Ascending aorta (tissue), 2 donors: ENCODE measurements around the gene PPARG. TPM values are rescaled to one million over a fixed set of nuclear protein-coding genes. Genes with fewer than 3 reads are reported as not detected.

Source experiments
- DNase-seq, 2 donors: peaks; one replicate each; pipeline ENCODE4 v3.0.0-alpha.2; 2019; ENCODE audit warnings: low spot score in 2 of 2
- H3K27ac ChIP-seq, 2 donors: fragments of 200-600 bp; sonication (generic); one replicate each; pipeline ENCODE4 v1.5.1; 2016 to 2017; ENCODE audit warnings: mild to moderate bottlenecking in 1 of 2
- H3K27me3 ChIP-seq: fragments of 200-600 bp; sonication (generic); one replicate; pipeline ENCODE4 v1.5.1; 2017
- H3K36me3 ChIP-seq, 2 donors: fragments of 200-600 bp; sonication (generic); one replicate each; pipeline ENCODE4 v1.5.1; 2016
- H3K4me1 ChIP-seq, 2 donors: fragments of 200-600 bp; sonication (generic); one replicate each; pipeline ENCODE4 v1.5.1; 2016 to 2017; ENCODE audit warnings: mild to moderate bottlenecking in 1 of 2
- H3K4me3 ChIP-seq, 2 donors: fragments of 200-600 bp; sonication (generic); one replicate each; pipeline ENCODE4 v1.5.1; 2016 to 2017; ENCODE audit warnings: mild to moderate bottlenecking in 1 of 2
- H3K9me3 ChIP-seq, 2 donors: fragments of 200-600 bp; sonication (generic); one replicate each; pipeline ENCODE4 v1.5.1; 2016
- intact Hi-C: fragments of 100-400 bp; cut with DNase I; formaldehyde crosslinking; loops from one replicate; pipeline ENCODE4 v1.15.1; 2023
- total RNA-seq: library from RNA; depleted of rRNA; stranded (reverse); fragments of >200 nt; gene quantifications from one replicate; pipeline ENCODE4 v1.1.0, GENCODE V29; 2016
- TF ChIP-seq, protein P1 (sequence below), 3 experiments: fragments of 200-600 bp in 2 of 3; fragments of 450-650 bp in 1 of 3; sonication (generic) in 2 of 3; IDR thresholded peaks; one replicate each; pipeline ENCODE4 v1.5.1; 2016 to 2019; ENCODE audit warnings: antibody characterized with exemption in 3 of 3, mild to moderate bottlenecking in 1 of 3, moderate library complexity in 1 of 3

PPARG gene
- total RNA-seq, 1 donor from 2014 or later = 23.5 TPM

DNA sequence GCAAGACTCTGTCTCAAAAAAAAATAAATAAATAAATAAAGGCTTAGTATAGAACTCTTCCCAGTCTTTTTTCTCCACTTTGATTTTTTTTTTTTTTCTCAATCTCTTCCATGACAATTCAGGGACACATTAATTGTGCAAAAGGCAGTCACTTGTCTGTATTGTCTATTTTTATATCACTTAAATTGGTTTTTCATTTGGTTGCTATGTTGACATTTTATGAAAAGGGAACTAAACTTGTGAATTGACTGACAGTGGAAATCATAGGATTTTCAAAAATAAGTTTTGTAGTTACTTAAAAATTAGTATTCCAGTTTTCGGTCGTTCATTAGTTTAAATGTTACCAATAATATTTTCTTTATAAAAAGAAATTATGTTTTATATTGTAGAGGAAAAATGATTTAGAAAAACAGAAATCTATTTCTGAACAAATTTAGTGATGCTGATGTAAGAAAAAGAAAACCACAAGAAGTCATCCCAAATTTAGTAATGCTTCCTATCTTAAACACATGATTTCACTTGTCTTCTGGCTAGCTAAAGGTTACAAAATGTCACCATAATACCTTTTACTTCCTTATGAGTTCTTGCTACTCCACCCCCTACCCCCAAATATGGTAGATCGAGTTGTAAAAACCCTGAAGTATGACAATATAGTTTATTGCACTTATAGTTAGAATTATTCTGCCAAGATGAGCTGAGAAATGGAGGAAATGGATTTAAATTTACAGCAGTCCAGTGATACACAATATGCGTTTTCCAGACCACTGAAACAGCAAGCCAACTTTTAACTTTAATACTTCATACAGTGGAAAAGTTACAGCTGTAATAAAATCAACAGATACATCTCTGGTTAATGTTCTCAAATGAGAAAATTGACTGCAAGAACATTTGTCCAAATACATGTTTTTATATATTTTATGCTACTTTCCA, 37.0 kb downstream of the PPARG start:
- TF ChIP-seq, protein P1, sequence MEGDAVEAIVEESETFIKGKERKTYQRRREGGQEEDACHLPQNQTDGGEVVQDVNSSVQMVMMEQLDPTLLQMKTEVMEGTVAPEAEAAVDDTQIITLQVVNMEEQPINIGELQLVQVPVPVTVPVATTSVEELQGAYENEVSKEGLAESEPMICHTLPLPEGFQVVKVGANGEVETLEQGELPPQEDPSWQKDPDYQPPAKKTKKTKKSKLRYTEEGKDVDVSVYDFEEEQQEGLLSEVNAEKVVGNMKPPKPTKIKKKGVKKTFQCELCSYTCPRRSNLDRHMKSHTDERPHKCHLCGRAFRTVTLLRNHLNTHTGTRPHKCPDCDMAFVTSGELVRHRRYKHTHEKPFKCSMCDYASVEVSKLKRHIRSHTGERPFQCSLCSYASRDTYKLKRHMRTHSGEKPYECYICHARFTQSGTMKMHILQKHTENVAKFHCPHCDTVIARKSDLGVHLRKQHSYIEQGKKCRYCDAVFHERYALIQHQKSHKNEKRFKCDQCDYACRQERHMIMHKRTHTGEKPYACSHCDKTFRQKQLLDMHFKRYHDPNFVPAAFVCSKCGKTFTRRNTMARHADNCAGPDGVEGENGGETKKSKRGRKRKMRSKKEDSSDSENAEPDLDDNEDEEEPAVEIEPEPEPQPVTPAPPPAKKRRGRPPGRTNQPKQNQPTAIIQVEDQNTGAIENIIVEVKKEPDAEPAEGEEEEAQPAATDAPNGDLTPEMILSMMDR (IDR thresholded peaks at IDR 0.05) = no peak
- Histone ChIP-seq H3K36me3 (no peaks in the 10 kb centered on the region), H3K27ac (no peak overlapping the region), H3K4me3 (no peak overlapping the region), H3K4me1 (no peaks in the 10 kb centered on the region), H3K27me3 (no peaks in the 10 kb centered on the region), H3K9me3 (no peaks in the 10 kb centered on the region)
- intact Hi-C loops = no loop called here
- no peak for DNase-seq

DNA sequence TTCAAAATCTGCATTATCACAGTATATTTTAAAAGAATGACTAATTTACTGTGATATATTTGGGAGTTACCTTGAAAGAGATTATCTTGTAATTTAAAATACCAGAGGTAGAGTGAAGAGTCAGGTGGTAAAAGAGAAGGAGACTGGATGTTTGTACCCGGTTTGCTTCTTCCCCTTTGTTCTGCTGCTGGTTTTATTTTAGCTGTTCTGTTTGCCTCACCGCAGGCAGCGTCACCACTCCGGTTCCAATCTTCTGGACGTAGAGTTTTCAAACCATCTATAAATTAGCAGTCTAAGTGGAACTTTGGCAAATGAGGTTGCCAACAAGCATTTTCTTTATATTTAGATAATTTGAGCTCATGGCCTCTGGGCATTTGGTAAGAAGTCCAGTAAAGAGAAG, 38.2 kb downstream of the PPARG start:
- no peaks in the 10 kb centered on the region for H3K4me1 ChIP-seq
- no peak overlapping the region for H3K4me3 ChIP-seq
- TF ChIP-seq, protein P1 (IDR thresholded peaks at IDR 0.05) = no peak
- H3K27me3 ChIP-seq = no peaks in the 10 kb centered on the region
- no peaks in the 10 kb centered on the region for H3K9me3 ChIP-seq
- intact Hi-C loops = no loop called here
- H3K27ac ChIP-seq = no peak overlapping the region
- no peak for DNase-seq
- H3K36me3 ChIP-seq = no peaks in the 10 kb centered on the region

DNA sequence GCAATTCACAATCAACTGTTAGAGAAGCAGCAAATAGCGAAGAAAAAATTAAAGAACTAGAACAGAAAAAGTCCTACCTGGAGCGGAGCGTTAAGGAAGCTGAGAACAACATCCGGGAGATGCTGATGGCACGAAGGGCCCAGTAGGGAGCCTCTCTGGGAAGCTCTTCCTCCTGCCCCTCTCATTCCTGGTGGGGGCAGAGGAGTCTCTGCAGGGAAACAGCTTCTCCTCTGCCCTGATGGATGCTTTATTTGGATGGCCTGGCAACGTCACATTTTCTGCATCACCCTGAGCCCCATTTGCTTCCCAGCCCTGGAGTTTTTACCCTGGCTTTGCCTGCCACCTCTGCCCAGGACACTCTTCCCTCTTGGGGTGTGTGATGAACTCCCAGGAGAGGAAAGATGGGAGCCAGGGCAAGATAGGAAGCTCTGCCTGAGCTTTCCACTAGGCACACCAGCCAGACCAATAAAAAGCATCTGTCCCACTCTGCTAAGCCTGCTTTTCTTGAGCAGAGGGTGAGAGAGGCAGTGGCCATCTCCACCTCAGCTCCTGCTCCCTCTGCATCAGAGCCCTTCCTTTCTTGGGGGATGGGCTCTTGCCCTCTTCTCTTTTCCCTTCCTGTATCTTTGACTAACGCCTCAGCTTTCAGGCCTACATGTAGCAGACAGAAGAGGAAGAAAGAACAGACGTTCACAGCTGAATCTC, 39.4 kb downstream of the PPARG start:
- Histone ChIP-seq H3K4me3 (no peak overlapping the region), H3K27me3 (no peaks in the 10 kb centered on the region), H3K36me3 (no peaks in the 10 kb centered on the region), H3K9me3 (no peaks in the 10 kb centered on the region), H3K27ac (no peak overlapping the region), H3K4me1 (no peaks in the 10 kb centered on the region)
- TF ChIP-seq, protein P1 (IDR thresholded peaks at IDR 0.05) = no peak
- intact Hi-C loops = no loop called here
- DNase-seq = no peak

DNA sequence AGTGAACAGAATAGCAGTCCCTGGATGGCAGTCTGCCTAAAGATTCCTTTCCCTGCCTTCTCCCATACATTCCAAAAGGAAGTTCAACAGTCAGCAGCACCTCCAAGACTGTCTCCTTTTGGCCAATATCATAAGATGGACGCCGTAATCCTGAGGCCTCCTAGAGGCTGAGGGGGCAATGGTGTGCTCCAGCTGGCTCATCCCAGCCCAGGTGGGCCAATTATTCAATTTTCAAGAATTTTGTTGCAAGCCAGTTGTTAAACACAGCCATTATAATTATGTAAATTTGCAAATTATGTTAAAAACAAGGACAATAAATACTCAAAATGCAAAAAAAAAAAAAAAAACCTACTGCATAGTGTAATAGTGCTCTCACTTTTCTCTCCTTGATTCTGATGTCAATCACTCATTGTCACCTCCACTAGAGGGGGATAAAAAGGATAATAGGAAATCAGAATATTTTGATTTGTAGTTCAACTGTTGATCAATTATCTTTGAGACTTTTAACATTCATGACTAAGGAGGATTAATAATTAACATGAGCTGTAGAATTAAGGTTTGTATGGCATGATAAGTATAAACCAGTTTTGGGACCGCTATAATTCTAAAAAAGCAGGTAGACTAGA, 40.1 kb downstream of the PPARG start:
- H3K4me1 ChIP-seq = no peaks in the 10 kb centered on the region
- no peaks in the 10 kb centered on the region for H3K36me3 ChIP-seq
- no peaks in the 10 kb centered on the region for H3K27me3 ChIP-seq
- intact Hi-C loops = no loop called here
- DNase-seq = no peak
- no peak overlapping the region for H3K27ac ChIP-seq
- H3K4me3 ChIP-seq = no peak overlapping the region
- no peaks in the 10 kb centered on the region for H3K9me3 ChIP-seq
- TF ChIP-seq, protein P1 (IDR thresholded peaks at IDR 0.05) = no peak

DNA sequence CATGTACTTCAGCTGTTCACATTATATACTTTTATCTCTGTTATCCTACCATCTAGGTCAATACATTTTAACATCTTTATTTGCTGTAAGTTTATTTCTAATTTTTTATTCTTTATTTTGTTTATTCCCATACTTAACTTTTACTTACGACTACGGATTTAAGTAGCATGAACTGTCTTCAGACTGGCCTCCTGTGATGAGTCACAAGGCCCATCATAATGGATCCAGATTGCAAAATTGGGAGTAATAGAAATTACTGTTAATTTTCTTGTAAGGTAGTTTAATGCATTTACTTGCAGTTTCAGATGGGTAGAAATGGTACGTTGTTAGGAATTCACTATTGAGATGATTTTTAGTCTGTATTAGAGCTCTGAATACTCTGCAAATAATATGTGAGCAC, 45.9 kb downstream of the PPARG start:
- DNase-seq = no peak
- Histone ChIP-seq H3K36me3 (no peaks in the 10 kb centered on the region), H3K4me1 (no peaks in the 10 kb centered on the region), H3K9me3 (no peaks in the 10 kb centered on the region), H3K27ac (no peak overlapping the region), H3K4me3 (no peak overlapping the region), H3K27me3 (no peaks in the 10 kb centered on the region)
- TF ChIP-seq, protein P1 (IDR thresholded peaks at IDR 0.05) = no peak
- intact Hi-C loops = no loop called here
